Colonic mucosa (tissue), 4 donors: Measurements from ENCODE around the gene RBFA. TPM values are rescaled to one million over a fixed set of nuclear protein-coding genes. Genes with fewer than 3 reads are reported as not detected.

ENCODE experiments used
- DNase-seq: peaks from one replicate; pipeline ENCODE4 v3.0.0-alpha.2; 2020
- H3K27ac ChIP-seq: fragments of 200-600 bp; one replicate; pipeline ENCODE4 v1.8.0; 2021
- H3K27me3 ChIP-seq: fragments of 200-600 bp; one replicate; pipeline ENCODE4 v1.8.0; 2021
- H3K36me3 ChIP-seq: fragments of 200-600 bp; one replicate; pipeline ENCODE4 v1.8.0; 2021
- H3K4me1 ChIP-seq: fragments of 200-600 bp; one replicate; pipeline ENCODE4 v1.8.0; 2021; ENCODE audit warnings: mild to moderate bottlenecking
- H3K4me3 ChIP-seq: fragments of 200-600 bp; one replicate; pipeline ENCODE4 v1.8.0; 2021
- H3K9ac ChIP-seq, 2 donors: one replicate each; pipeline ENCODE4 v1.7.0; 2013; ENCODE audit warnings: control low read depth in 2 of 2, low read depth in 2 of 2, low read length in 2 of 2
- H3K9me3 ChIP-seq: fragments of 200-600 bp; one replicate; pipeline ENCODE4 v1.8.0; 2021
- intact Hi-C: fragments of 100-400 bp; cut with DNase I; formaldehyde crosslinking; loops from one replicate; pipeline ENCODE4 v1.14.1; 2022
- total RNA-seq, 2 donors: library from RNA; stranded (reverse); fragmentation: NEBNext Ultra II Directional in 1 of 2; extraction: Animal tissue kit (Norgen Biotek cat#: 25700) in 1 of 2; gene quantifications; one replicate each; pipeline ENCODE4 v1.2.1, GENCODE V29; 2021
- TF ChIP-seq, protein P1 (sequence below): fragments of 200-600 bp; IDR thresholded peaks from one replicate; pipeline ENCODE4 v1.8.0; 2022; ENCODE audit warnings: antibody characterized with exemption, mild to moderate bottlenecking
- donor health status: healthy.
- donor health status: DM: no; HTN: no; CAD: no.
- donor health status: DM: no; HTN: no; CAD: no.

RBFA gene
- total RNA-seq, 2 donors from 2014 or later, result 16.3 to 18.4 TPM

GRCh38 chr18:80046961-80047541 is 12.8 kb downstream of the RBFA start:
- no peak for DNase-seq
- TF ChIP-seq, protein P1, sequence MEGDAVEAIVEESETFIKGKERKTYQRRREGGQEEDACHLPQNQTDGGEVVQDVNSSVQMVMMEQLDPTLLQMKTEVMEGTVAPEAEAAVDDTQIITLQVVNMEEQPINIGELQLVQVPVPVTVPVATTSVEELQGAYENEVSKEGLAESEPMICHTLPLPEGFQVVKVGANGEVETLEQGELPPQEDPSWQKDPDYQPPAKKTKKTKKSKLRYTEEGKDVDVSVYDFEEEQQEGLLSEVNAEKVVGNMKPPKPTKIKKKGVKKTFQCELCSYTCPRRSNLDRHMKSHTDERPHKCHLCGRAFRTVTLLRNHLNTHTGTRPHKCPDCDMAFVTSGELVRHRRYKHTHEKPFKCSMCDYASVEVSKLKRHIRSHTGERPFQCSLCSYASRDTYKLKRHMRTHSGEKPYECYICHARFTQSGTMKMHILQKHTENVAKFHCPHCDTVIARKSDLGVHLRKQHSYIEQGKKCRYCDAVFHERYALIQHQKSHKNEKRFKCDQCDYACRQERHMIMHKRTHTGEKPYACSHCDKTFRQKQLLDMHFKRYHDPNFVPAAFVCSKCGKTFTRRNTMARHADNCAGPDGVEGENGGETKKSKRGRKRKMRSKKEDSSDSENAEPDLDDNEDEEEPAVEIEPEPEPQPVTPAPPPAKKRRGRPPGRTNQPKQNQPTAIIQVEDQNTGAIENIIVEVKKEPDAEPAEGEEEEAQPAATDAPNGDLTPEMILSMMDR, result no peak
- Histone ChIP-seq H3K9ac (no peak overlapping the region), H3K27me3 (no peaks in the 10 kb centered on the region), H3K4me1 (no peaks in the 10 kb centered on the region), H3K4me3 (no peak overlapping the region), H3K27ac (no peak overlapping the region), H3K36me3 (no peaks in the 10 kb centered on the region), H3K9me3 (no peaks in the 10 kb centered on the region)
- intact Hi-C loops, result no loop called here

DNA sequence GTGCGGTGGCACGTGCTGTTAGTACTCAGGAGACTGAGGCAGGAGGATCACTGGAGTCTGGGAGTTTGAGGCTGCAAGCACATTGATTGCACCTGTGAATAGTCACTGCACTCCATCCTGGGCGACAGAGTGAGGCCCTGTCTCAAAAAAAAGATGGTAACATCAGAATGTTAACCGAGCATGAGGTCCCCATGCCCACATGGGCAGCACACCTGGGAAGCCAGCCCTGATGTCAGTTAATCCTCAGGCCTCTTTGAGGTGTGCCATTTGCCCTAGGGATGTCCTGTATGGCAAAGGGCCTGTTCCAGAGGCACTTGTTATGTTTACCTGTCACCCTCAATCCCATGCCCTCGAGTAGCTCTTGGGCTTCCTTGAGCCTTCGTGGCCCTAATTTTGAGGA is 16.6 kb downstream of the RBFA start:
- intact Hi-C loops, result no loop called here
- H3K4me1 ChIP-seq, result no peaks in the 10 kb centered on the region
- H3K27ac ChIP-seq, result no peak overlapping the region
- TF ChIP-seq, protein P1, result no peak
- H3K9me3 ChIP-seq, result no peaks in the 10 kb centered on the region
- no peak for DNase-seq
- no peaks in the 10 kb centered on the region for H3K27me3 ChIP-seq
- H3K9ac ChIP-seq, result no peak overlapping the region
- H3K36me3 ChIP-seq, result no peaks in the 10 kb centered on the region
- H3K4me3 ChIP-seq, result no peak overlapping the region

- H3K36me3 ChIP-seq, result no peaks in the 10 kb centered on the region
- H3K9ac ChIP-seq, result no peak overlapping the region
- intact Hi-C loops, result no loop called here
- no peaks in the 10 kb centered on the region for H3K4me1 ChIP-seq
- H3K9me3 ChIP-seq, result no peaks in the 10 kb centered on the region
- H3K27me3 ChIP-seq, result no peaks in the 10 kb centered on the region
- no peak overlapping the region for H3K4me3 ChIP-seq
- no peak for DNase-seq
- TF ChIP-seq, protein P1, result no peak
- no peak overlapping the region for H3K27ac ChIP-seq
Measured at GRCh38 chr18:80056095-80056494, 21.9 kb downstream of the RBFA start.

GRCh38 chr18:80059945-80060344 is 25.7 kb downstream of the RBFA start:
- Histone ChIP-seq H3K36me3 (no peaks in the 10 kb centered on the region), H3K9me3 (no peaks in the 10 kb centered on the region), H3K27me3 (no peaks in the 10 kb centered on the region), H3K27ac (no peak overlapping the region), H3K4me3 (no peak overlapping the region), H3K4me1 (no peaks in the 10 kb centered on the region), H3K9ac (no peak overlapping the region)
- TF ChIP-seq, protein P1, result no peak
- DNase-seq, result no peak
- intact Hi-C loops, result no loop called here

- DNase-seq, result no peak
- no peak overlapping the region for H3K27ac ChIP-seq
Measured at GRCh38 chr18:80065705-80066104, 31.5 kb downstream of the RBFA start.

More at GRCh38 chr18:80065705-80066104, 31.5 kb downstream of the RBFA start:
- Histone ChIP-seq H3K27me3 (no peaks in the 10 kb centered on the region), H3K4me1 (no peaks in the 10 kb centered on the region), H3K4me3 (no peak overlapping the region), H3K9ac (no peak overlapping the region), H3K36me3 (no peaks in the 10 kb centered on the region), H3K9me3 (no peaks in the 10 kb centered on the region)
- TF ChIP-seq, protein P1, result no peak
- intact Hi-C loops, result no loop called here
